ENCODE data around the gene SIAH3. TPM values are rescaled to one million over a fixed set of nuclear protein-coding genes. Genes with fewer than 3 reads are reported as not detected.

SIAH3 gene
- total and polyA plus RNA-seq, 9 of the 15 experiments (the other 6 are each of a cell fraction or from before 2014, with no cell fraction given) = not detected

GRCh38 chr13:45827318-45827717 lies 24.2 kb downstream of the SIAH3 start:
- no peak for FAIRE-seq
- H3K79me2 ChIP-seq (ENCODE audit: control insufficient read depth, insufficient read depth, low read length) = no peaks in the 10 kb centered on the region

More at GRCh38 chr13:45827318-45827717, 24.2 kb downstream of the SIAH3 start:
- no peak for TF ChIP-seq ZNF274 (IDR thresholded peaks at IDR 0.05; ENCODE audit: borderline replicate concordance, low read depth, low read length)
- TF ChIP-seq ZNF121 (CRISPR knock-in tag; conservative IDR thresholded peaks at IDR 0.05) = no peak
- no peak for TF ChIP-seq NUFIP1 (IDR thresholded peaks at IDR 0.05; ENCODE audit: partially characterized antibody)
- no peak for TF ChIP-seq CREB5 (CRISPR knock-in tag; IDR thresholded peaks at IDR 0.05)
- TF ChIP-seq GTF3C2 (IDR thresholded peaks at IDR 0.05; ENCODE audit: borderline replicate concordance, extremely low read depth, insufficient read length) = no peak
- H3K9me1 ChIP-seq (ENCODE audit: control insufficient read depth, insufficient read depth, low read length) = no peaks in the 10 kb centered on the region
- CTCF ChIA-PET (ENCODE audit: low intra/inter-chr PET ratio) = no interaction called here
- H3K4me2 ChIP-seq (ENCODE audit: insufficient read depth, low read length) = no peak overlapping the region
- H3K9ac ChIP-seq (ENCODE audit: insufficient read depth in 1 of 2, low read depth in 2 of 2, low read length in 2 of 2) = no peak overlapping the region
- H3K36me3 ChIP-seq (ENCODE audit: control insufficient read depth, insufficient read depth, low read length) = no peaks in the 10 kb centered on the region
- no TSS peak for BruUV-seq (replicated peaks)
- POLR2A ChIA-PET = interaction anchor here (1.2 kb wide), 1 partner anchor 10 kb away, joined by 3 read pairs; no protein-coding TSS in a partner anchor
- no peak overlapping the region for H3K27ac ChIP-seq (ENCODE audit: extremely low read depth, low read depth, low read length)
- ATAC-seq (no peak), DNase-seq (ENCODE audit: extremely low read depth in 1 of 4, low spot score in 3 of 4) (no peak)
- no peaks in the 10 kb centered on the region for H3K9me3 ChIP-seq (replicated peaks; ENCODE audit: control insufficient read depth, insufficient read depth, low read depth, low read length)
- H2AFZ ChIP-seq (ENCODE audit: low read depth, low read length) = no peak overlapping the region
- no peaks in the 10 kb centered on the region for H3K4me1 ChIP-seq (replicated peaks in 1 of 2; ENCODE audit: control insufficient read depth in 2 of 2, insufficient read depth in 2 of 2, low read length in 2 of 2)
- H4K20me1 ChIP-seq (replicated peaks; ENCODE audit: control insufficient read depth, insufficient read depth, low read length) = no peaks in the 10 kb centered on the region
- in situ Hi-C loops (cut with MboI) (no loop called here), intact Hi-C loops (cut with micrococcal nuclease) (no loop called here)
- peaks cover 0 to 10% of the 10 kb centered on the region in 2 experiments; a peak in 1 of 5 replicates for H3K27me3 ChIP-seq (ENCODE audit: control insufficient read depth in 2 of 2, insufficient read depth in 2 of 2, low read length in 2 of 2)
- H3K4me3 ChIP-seq = no peak overlapping the region
